ENCODE results near the gene FMO4. TPM values are rescaled to one million over a fixed set of nuclear protein-coding genes. Genes with fewer than 3 reads are reported as not detected.

The FMO4 gene, protein sequence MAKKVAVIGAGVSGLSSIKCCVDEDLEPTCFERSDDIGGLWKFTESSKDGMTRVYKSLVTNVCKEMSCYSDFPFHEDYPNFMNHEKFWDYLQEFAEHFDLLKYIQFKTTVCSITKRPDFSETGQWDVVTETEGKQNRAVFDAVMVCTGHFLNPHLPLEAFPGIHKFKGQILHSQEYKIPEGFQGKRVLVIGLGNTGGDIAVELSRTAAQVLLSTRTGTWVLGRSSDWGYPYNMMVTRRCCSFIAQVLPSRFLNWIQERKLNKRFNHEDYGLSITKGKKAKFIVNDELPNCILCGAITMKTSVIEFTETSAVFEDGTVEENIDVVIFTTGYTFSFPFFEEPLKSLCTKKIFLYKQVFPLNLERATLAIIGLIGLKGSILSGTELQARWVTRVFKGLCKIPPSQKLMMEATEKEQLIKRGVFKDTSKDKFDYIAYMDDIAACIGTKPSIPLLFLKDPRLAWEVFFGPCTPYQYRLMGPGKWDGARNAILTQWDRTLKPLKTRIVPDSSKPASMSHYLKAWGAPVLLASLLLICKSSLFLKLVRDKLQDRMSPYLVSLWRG
- total RNA-seq = 2.6 TPM

DNA sequence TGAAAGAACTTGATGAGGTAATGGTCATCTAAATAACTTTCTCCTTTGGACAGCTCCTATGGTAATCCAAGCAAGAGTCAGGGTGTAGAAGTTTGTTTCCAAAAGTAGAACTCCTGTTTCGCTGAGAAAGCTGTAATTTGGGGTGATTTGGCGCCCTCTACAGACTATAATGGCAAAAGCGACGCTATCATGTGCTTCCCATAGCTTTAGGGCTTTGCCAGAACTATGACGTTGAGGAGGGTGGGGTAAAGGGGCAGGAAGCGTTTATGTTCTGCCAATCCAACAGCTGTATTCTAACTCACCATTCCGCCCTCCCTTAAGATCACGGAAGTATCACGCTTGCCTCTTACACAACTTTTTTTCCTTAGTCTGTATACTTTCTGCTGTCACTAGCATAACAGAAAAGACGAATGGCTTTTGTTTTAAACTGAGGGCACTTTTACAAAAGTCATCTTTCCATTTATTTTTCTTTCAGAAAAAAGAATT lies at the start of gene FMO4:
FMO4 (plus strand) TSS at position 349 of the 486 bp plus-strand sequence. CDS start 5,643 bp downstream, outside the sequence.
- peak within 1 kb of the TSS; percentile 19 to 65 (median 20) for H3K9ac ChIP-seq (ENCODE audit: low read depth in 1 of 3, low read length in 3 of 3)
- H3K27ac ChIP-seq (ENCODE audit: low read depth, low read length) = peak within 1 kb of the TSS; percentile 65

DNA sequence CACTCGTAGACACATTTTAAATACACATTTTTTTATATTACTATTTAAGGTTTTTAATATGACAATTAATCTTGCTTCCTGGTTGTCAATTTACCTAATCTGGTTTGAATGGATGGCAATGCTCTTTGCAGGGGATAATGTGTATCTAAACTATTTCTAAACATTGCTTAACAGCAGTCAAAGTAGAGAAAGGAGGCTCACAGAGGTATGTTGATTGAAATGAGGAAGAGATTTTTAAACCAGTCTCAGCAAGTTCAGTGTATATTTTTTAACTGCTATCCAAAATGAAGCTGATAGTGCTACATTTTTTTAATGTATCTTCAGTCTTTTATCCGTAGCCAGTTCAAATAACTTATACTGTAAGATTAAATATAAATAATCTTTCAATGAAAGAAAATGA lies 48.3 kb upstream of the FMO4 start:
- Histone ChIP-seq H3K4me1 (ENCODE audit: control insufficient read depth in 3 of 3, insufficient read depth in 3 of 3, low read length in 3 of 3) (no peaks in the 10 kb centered on the region), H3K27me3 (ENCODE audit: control insufficient read depth in 3 of 3, insufficient read depth in 3 of 3, low read length in 3 of 3) (no peaks in the 10 kb centered on the region), H3K9me3 (ENCODE audit: control insufficient read depth in 3 of 3, low read length in 3 of 3) (no peaks in the 10 kb centered on the region), H3K27ac (ENCODE audit: low read depth, low read length) (no peak overlapping the region), H3K36me3 (ENCODE audit: control insufficient read depth in 3 of 3, insufficient read depth in 3 of 3, low read length in 3 of 3) (no peaks in the 10 kb centered on the region), H3K9ac (ENCODE audit: low read depth in 1 of 3, low read length in 3 of 3) (no peak overlapping the region), H3K4me3 (ENCODE audit: low read length in 3 of 3) (no peak overlapping the region)

More for the DNA sequence above, at the start of gene FMO4:
- Histone ChIP-seq H3K4me1 (ENCODE audit: control insufficient read depth in 3 of 3, insufficient read depth in 3 of 3, low read length in 3 of 3) (peaks cover 0 to 6% (median 0%) of the 10 kb centered on the region in 3 donors), H3K4me3 (ENCODE audit: low read length in 3 of 3) (peak within 1 kb of the TSS; percentile 17 to 64 (median 36)), H3K36me3 (ENCODE audit: control insufficient read depth in 3 of 3, insufficient read depth in 3 of 3, low read length in 3 of 3) (peaks cover 0 to 2% (median 1%) of the 10 kb centered on the region in 3 donors), H3K27me3 (ENCODE audit: control insufficient read depth in 3 of 3, insufficient read depth in 3 of 3, low read length in 3 of 3) (no peaks in the 10 kb centered on the region), H3K9me3 (ENCODE audit: control insufficient read depth in 3 of 3, low read length in 3 of 3) (peaks cover 0 to under 1% (median 0%) of the 10 kb centered on the region in 3 donors)

DNA sequence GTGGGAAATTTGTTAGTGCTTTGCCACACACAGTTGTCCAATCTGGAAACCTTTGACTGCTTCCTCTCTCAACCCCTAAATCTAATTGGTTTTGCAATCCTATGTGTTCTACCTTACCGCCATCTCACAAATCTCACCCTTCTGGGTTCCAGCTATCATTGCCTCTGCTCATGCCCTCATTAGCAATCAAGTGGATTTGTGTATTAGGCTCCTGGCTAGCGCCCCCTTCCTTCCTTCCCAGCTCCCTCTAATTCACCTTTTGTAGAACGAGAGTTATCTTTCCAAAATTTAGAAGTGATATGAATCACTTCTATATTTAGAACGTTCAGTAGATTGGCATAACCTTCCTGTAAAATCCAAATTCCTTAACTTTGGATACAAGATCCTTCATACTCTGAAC lies 47.1 kb upstream of the FMO4 start:
- Histone ChIP-seq H3K27ac (ENCODE audit: low read depth, low read length) (no peak overlapping the region), H3K4me3 (ENCODE audit: low read length in 3 of 3) (no peak overlapping the region), H3K27me3 (ENCODE audit: control insufficient read depth in 3 of 3, insufficient read depth in 3 of 3, low read length in 3 of 3) (no peaks in the 10 kb centered on the region), H3K4me1 (ENCODE audit: control insufficient read depth in 3 of 3, insufficient read depth in 3 of 3, low read length in 3 of 3) (no peaks in the 10 kb centered on the region), H3K36me3 (ENCODE audit: control insufficient read depth in 3 of 3, insufficient read depth in 3 of 3, low read length in 3 of 3) (no peaks in the 10 kb centered on the region), H3K9ac (ENCODE audit: low read depth in 1 of 3, low read length in 3 of 3) (no peak overlapping the region), H3K9me3 (ENCODE audit: control insufficient read depth in 3 of 3, low read length in 3 of 3) (no peaks in the 10 kb centered on the region)

DNA sequence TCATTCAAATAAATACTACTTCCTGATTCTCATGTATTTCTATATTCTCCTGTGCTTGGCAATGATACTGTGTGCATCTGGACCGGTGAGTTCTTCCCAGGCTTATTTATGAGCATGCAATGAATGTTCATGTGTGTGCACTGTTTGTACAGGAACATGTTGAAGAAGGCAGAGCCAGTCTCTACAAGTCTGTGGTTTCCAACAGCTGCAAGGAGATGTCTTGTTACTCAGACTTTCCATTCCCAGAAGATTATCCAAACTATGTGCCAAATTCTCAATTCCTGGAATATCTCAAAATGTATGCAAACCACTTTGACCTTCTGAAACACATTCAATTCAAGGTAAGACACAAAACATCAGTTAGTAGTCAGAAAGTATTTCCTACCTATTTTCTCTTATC lies 46.6 kb upstream of the FMO4 start:
- H3K4me3 ChIP-seq (ENCODE audit: low read length in 3 of 3) = no peak overlapping the region
- H3K4me1 ChIP-seq (ENCODE audit: control insufficient read depth in 3 of 3, insufficient read depth in 3 of 3, low read length in 3 of 3) = no peaks in the 10 kb centered on the region
- H3K9ac ChIP-seq (ENCODE audit: low read depth in 1 of 3, low read length in 3 of 3) = no peak overlapping the region
- no peaks in the 10 kb centered on the region for H3K27me3 ChIP-seq (ENCODE audit: control insufficient read depth in 3 of 3, insufficient read depth in 3 of 3, low read length in 3 of 3)
- H3K36me3 ChIP-seq (ENCODE audit: control insufficient read depth in 3 of 3, insufficient read depth in 3 of 3, low read length in 3 of 3) = no peaks in the 10 kb centered on the region
- H3K27ac ChIP-seq (ENCODE audit: low read depth, low read length) = no peak overlapping the region
- no peaks in the 10 kb centered on the region for H3K9me3 ChIP-seq (ENCODE audit: control insufficient read depth in 3 of 3, low read length in 3 of 3)

DNA sequence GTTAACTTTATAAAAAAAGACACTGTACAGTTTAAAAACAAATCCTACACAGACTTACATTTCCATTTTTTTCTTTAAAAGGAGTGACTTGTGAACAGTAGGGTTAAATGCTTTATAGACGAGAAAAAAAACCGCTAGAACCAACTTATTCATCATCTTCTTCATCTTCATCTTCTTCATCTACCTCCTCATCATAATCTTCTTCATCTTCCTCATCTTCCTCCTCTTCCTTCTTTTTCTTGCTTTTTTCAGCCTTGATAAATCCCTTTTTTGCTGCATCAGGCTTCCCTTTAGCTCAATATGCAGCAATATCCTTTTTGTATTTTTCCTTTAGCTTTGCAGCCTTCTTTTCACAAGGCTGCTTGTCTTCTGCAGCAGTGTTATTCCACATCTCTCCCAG lies 43.2 kb upstream of the FMO4 start:
- Histone ChIP-seq H3K4me1 (ENCODE audit: control insufficient read depth in 3 of 3, insufficient read depth in 3 of 3, low read length in 3 of 3) (no peaks in the 10 kb centered on the region), H3K4me3 (ENCODE audit: low read length in 3 of 3) (no peak overlapping the region), H3K36me3 (ENCODE audit: control insufficient read depth in 3 of 3, insufficient read depth in 3 of 3, low read length in 3 of 3) (no peaks in the 10 kb centered on the region)

DNA sequence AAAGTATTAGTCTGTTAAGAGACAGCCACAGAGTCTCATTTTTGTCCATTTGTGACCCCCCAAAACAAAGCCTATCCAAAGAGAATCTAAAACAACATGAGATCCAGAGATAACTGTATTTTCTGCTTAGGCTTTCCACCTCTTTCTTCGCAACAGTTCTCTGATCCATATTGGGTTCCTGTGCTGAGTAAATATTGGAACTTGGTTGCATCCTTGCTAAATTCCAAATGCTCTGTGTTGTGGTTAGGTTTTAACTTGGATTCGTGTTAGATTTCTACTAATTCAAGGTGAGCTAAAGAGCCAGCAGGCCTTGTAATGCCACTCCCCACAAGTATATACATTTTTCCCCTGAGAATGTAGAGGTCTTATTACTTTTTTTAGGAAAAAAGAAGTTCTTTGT lies 36.4 kb upstream of the FMO4 start:
- H3K4me3 ChIP-seq (ENCODE audit: low read length in 3 of 3) = no peak overlapping the region
- no peak overlapping the region for H3K9ac ChIP-seq (ENCODE audit: low read depth in 1 of 3, low read length in 3 of 3)
- H3K36me3 ChIP-seq (ENCODE audit: control insufficient read depth in 3 of 3, insufficient read depth in 3 of 3, low read length in 3 of 3) = no peaks in the 10 kb centered on the region
- H3K9me3 ChIP-seq (ENCODE audit: control insufficient read depth in 3 of 3, low read length in 3 of 3) = no peaks in the 10 kb centered on the region
- no peaks in the 10 kb centered on the region for H3K27me3 ChIP-seq (ENCODE audit: control insufficient read depth in 3 of 3, insufficient read depth in 3 of 3, low read length in 3 of 3)
- H3K4me1 ChIP-seq (ENCODE audit: control insufficient read depth in 3 of 3, insufficient read depth in 3 of 3, low read length in 3 of 3) = no peaks in the 10 kb centered on the region
- no peak overlapping the region for H3K27ac ChIP-seq (ENCODE audit: low read depth, low read length)

More for the DNA sequence above, 43.2 kb upstream of the FMO4 start:
- H3K27ac ChIP-seq (ENCODE audit: low read depth, low read length) = no peak overlapping the region
- H3K27me3 ChIP-seq (ENCODE audit: control insufficient read depth in 3 of 3, insufficient read depth in 3 of 3, low read length in 3 of 3) = no peaks in the 10 kb centered on the region
- H3K9me3 ChIP-seq (ENCODE audit: control insufficient read depth in 3 of 3, low read length in 3 of 3) = no peaks in the 10 kb centered on the region
- H3K9ac ChIP-seq (ENCODE audit: low read depth in 1 of 3, low read length in 3 of 3) = no peak overlapping the region

DNA sequence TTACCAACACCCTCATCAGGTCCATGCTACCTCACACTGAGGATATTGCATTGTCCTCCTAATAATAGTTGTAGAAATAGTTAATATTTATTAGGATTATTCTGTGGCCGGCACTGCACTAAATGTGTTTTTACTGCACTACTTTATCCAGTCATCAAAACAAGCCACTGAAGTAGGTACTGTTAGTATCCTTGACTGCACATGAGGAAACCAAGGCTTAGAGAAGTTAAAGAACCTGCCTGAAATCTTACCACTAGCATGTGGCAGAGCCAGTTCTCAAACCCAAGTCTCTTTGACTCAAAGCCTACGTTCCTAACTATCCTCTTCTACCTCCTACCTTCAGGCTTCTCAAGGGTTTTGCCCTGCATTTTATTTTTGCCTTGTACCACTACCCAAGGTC lies 34.7 kb upstream of the FMO4 start:
- Histone ChIP-seq H3K9ac (ENCODE audit: low read depth in 1 of 3, low read length in 3 of 3) (no peak overlapping the region), H3K36me3 (ENCODE audit: control insufficient read depth in 3 of 3, insufficient read depth in 3 of 3, low read length in 3 of 3) (no peaks in the 10 kb centered on the region), H3K4me3 (ENCODE audit: low read length in 3 of 3) (no peak overlapping the region), H3K27ac (ENCODE audit: low read depth, low read length) (no peak overlapping the region), H3K27me3 (ENCODE audit: control insufficient read depth in 3 of 3, insufficient read depth in 3 of 3, low read length in 3 of 3) (no peaks in the 10 kb centered on the region), H3K9me3 (ENCODE audit: control insufficient read depth in 3 of 3, low read length in 3 of 3) (no peaks in the 10 kb centered on the region), H3K4me1 (ENCODE audit: control insufficient read depth in 3 of 3, insufficient read depth in 3 of 3, low read length in 3 of 3) (no peaks in the 10 kb centered on the region)

DNA sequence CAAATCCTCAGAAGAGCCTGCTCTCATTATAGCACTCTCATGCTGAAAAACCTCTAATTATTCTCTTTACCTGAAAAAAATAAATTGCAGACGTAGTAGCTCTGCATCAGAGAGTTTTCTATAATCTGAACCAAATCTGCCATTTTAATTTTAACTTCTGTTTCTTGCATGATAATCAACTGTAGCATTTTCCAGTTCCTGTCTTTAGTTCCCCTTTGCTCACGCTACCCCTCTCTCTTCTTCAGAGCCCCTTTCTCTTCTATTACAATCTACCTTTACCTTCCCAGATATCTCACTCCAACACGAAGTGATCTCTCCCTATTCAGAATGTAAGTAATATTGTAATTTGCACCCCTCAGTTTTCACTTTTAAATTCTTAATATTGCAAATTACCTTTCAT lies 34.3 kb upstream of the FMO4 start:
- Histone ChIP-seq H3K9ac (ENCODE audit: low read depth in 1 of 3, low read length in 3 of 3) (no peak overlapping the region), H3K36me3 (ENCODE audit: control insufficient read depth in 3 of 3, insufficient read depth in 3 of 3, low read length in 3 of 3) (no peaks in the 10 kb centered on the region), H3K4me3 (ENCODE audit: low read length in 3 of 3) (no peak overlapping the region), H3K4me1 (ENCODE audit: control insufficient read depth in 3 of 3, insufficient read depth in 3 of 3, low read length in 3 of 3) (no peaks in the 10 kb centered on the region), H3K9me3 (ENCODE audit: control insufficient read depth in 3 of 3, low read length in 3 of 3) (no peaks in the 10 kb centered on the region), H3K27ac (ENCODE audit: low read depth, low read length) (no peak overlapping the region), H3K27me3 (ENCODE audit: control insufficient read depth in 3 of 3, insufficient read depth in 3 of 3, low read length in 3 of 3) (no peaks in the 10 kb centered on the region)

DNA sequence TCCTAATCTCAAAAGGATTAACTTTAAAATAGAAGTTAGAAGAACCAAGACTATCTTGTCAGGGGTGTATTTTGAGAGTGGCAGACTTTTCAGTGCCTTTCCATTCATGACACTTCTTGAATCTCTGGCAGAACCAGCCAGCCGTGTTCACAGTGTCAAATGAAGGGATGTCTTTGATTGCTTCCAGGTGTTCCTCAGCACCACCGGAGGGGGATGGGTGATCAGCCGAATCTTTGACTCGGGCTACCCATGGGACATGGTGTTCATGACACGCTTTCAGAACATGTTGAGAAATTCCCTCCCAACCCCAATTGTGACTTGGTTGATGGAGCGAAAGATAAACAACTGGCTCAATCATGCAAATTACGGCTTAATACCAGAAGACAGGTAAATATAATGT lies 33.4 kb upstream of the FMO4 start:
- Histone ChIP-seq H3K9ac (ENCODE audit: low read depth in 1 of 3, low read length in 3 of 3) (no peak overlapping the region), H3K9me3 (ENCODE audit: control insufficient read depth in 3 of 3, low read length in 3 of 3) (no peaks in the 10 kb centered on the region), H3K36me3 (ENCODE audit: control insufficient read depth in 3 of 3, insufficient read depth in 3 of 3, low read length in 3 of 3) (no peaks in the 10 kb centered on the region), H3K27ac (ENCODE audit: low read depth, low read length) (no peak overlapping the region), H3K4me3 (ENCODE audit: low read length in 3 of 3) (no peak overlapping the region), H3K4me1 (ENCODE audit: control insufficient read depth in 3 of 3, insufficient read depth in 3 of 3, low read length in 3 of 3) (no peaks in the 10 kb centered on the region), H3K27me3 (ENCODE audit: control insufficient read depth in 3 of 3, insufficient read depth in 3 of 3, low read length in 3 of 3) (no peaks in the 10 kb centered on the region)

DNA sequence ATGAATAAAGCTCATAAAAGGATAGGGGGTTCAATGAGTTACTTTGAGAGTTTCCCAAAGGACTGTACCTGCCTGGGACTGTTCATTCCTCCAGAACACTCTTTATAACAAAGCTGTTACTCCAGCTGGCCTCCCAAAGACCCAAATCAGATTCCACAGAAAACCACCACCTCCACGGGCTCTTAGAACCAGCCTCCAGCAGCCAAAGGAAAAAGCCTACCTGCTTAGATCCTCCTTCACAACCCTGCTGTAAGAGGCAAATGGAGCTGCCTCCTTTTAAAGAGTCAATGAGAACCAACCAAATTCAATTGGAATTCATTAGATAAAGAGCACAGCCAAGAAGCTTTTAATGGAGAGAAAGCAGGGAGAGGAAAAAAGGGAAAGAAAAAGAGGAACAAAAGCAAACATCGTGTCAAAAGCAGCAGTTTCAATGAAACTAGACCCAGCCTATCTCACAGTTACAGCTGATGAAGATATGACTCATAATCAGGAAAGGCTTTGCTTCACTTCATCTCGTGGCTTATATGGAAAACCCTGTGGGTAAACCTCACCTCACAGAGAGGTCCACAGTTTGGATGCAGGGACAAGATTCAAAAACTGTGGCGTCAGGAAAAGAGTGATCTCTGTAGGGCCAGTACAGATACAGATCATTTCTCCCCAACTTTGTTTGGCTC lies 27.8 kb upstream of the FMO4 start:
- no peaks in the 10 kb centered on the region for H3K27me3 ChIP-seq (ENCODE audit: control insufficient read depth in 3 of 3, insufficient read depth in 3 of 3, low read length in 3 of 3)
- no peaks in the 10 kb centered on the region for H3K4me1 ChIP-seq (ENCODE audit: control insufficient read depth in 3 of 3, insufficient read depth in 3 of 3, low read length in 3 of 3)
- H3K36me3 ChIP-seq (ENCODE audit: control insufficient read depth in 3 of 3, insufficient read depth in 3 of 3, low read length in 3 of 3) = no peaks in the 10 kb centered on the region
- no peaks in the 10 kb centered on the region for H3K9me3 ChIP-seq (ENCODE audit: control insufficient read depth in 3 of 3, low read length in 3 of 3)
- H3K4me3 ChIP-seq (ENCODE audit: low read length in 3 of 3) = no peak overlapping the region
- no peak overlapping the region for H3K27ac ChIP-seq (ENCODE audit: low read depth, low read length)
- H3K9ac ChIP-seq (ENCODE audit: low read depth in 1 of 3, low read length in 3 of 3) = no peak overlapping the region
